H1 (cell line): ENCODE results near the gene BORCS6.

ENCODE experiments used
- POLR2AphosphoS5 ChIP-seq: IDR thresholded peaks from 2 replicates; pipeline ENCODE4 v1.6.1; 2011; ENCODE audit warnings: low read depth, low read length
- TF ChIP-seq, protein P1 (sequence below), 3 experiments: IDR thresholded peaks; 1 replicate in 2 of 3; 2 replicates in 1 of 3; pipeline versions ENCODE4 v1.5.1 to v1.6.1; 2011; ENCODE audit warnings: low read length in 3 of 3, mild to moderate bottlenecking in 3 of 3, inconsistent platforms in 2 of 3, low read depth in 1 of 3, moderate library complexity in 1 of 3; ENCODE audit not compliant: insufficient read depth in 1 of 3; ENCODE audit errors: control extremely low read depth in 1 of 3

DNA sequence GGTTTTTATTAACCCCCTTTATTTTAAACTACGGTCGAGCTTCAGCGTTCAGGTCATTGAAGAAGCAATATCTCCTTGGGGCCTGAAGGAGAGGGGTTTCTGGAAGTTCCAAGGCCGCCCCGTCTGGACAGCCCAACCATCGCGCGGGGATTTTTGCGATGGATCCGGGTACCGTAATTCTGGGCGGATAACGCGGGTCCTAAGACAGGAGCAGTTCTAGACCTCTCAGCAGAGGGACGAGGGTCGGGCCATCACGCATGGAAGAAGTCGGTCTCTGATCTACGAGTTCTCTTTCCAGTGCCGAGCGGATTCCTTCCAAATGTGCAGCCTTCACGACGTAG is 3.6 kb downstream of the BORCS6 start:
- TF ChIP-seq, protein P1, sequence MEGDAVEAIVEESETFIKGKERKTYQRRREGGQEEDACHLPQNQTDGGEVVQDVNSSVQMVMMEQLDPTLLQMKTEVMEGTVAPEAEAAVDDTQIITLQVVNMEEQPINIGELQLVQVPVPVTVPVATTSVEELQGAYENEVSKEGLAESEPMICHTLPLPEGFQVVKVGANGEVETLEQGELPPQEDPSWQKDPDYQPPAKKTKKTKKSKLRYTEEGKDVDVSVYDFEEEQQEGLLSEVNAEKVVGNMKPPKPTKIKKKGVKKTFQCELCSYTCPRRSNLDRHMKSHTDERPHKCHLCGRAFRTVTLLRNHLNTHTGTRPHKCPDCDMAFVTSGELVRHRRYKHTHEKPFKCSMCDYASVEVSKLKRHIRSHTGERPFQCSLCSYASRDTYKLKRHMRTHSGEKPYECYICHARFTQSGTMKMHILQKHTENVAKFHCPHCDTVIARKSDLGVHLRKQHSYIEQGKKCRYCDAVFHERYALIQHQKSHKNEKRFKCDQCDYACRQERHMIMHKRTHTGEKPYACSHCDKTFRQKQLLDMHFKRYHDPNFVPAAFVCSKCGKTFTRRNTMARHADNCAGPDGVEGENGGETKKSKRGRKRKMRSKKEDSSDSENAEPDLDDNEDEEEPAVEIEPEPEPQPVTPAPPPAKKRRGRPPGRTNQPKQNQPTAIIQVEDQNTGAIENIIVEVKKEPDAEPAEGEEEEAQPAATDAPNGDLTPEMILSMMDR (IDR thresholded peaks at IDR 0.05; ENCODE audit: control extremely low read depth in 1 of 3, insufficient read depth in 1 of 3, low read depth in 1 of 3, low read length in 3 of 3): no peak
- TF ChIP-seq POLR2AphosphoS5: no peak
